Retinal pigment epithelial cell (primary cell): ENCODE data around the gene APOL5.

Experiments
- DNase-seq: peaks from one replicate; pipeline ENCODE4 v3.0.0-alpha.2; 2010; ENCODE audit warnings: low read depth
- H3K4me3 ChIP-seq: 2 replicates; pipeline ENCODE4 v1.5.1; 2011; ENCODE audit warnings: mild to moderate bottlenecking, low read length, control low read depth, moderate library complexity
- CTCF ChIP-seq: conservative IDR thresholded peaks from 2 replicates; pipeline ENCODE4 v1.5.1; 2011; ENCODE audit warnings: low read depth, low read length, control low read depth, inconsistent platforms

The APOL5 gene

DNA sequence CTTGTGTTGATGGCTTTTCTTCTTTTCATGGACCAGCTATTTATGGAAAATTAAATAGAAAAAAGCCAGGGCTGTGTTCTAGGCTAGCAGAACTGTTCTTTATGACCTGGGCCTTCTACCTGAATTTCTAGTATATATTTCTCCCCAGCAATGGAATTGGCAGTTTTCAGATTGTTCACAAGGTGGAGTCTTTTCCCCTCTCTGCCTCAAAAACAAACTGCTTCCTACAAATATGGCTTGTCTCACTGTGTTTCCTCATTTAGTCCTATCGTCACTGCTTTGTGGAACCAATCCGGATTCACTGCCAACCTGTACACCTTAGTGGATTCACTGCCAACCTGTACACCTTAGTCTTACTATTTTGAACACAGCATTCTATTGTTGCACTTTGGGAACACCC, 5.0 kb upstream of the APOL5 start:
- no peak overlapping the region for H3K4me3 ChIP-seq
- DNase-seq: no peak
- TF ChIP-seq CTCF: no peak

- no peak for DNase-seq
Observed at GRCh38 chr22:35719212-35719875, 1.7 kb downstream of the APOL5 start.

DNA sequence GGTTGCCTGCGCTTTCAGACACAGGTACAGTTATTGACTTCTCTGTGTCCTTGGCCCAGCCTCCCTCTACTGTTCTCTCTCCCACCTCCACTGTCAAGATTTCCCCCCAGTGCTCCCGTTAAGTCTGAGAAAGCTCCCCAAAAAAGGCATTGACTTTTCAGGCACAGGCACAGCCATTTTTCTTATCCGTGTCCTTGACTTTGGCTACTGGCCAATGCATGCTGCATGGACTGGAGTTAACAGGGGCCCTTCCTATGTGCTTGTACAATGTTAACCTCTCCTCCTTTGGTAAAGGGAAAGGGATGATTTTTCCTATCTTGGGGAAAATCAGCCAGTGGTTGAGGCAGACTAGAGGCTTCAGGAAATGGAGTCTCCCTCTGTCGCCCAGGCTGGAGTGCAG, 4.3 kb downstream of the APOL5 start:
- DNase-seq: no peak
- no peak for TF ChIP-seq CTCF

More at GRCh38 chr22:35719212-35719875, 1.7 kb downstream of the APOL5 start:
- H3K4me3 ChIP-seq: no peak overlapping the region
- peak; percentile 17 for TF ChIP-seq CTCF

DNA sequence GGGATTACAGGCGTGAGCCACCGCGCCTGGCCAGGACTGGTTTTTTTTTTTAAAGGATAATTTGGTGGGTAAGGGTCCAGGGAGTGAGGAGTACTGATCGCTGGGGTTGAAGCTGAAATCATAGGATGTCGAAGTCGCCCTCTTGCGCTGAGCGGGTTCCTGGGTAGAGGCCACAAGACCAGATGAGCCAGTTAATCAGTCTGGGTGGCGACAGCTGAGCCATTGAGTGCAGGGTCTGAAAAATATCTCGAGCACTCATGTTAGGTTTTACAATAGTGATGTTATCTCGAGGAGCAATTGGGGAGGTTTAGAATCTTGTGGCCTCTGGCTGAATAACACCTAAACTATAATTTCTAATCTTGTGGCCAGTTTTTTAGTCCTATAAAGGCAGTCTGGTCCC, 7.8 kb downstream of the APOL5 start:
- no peak for TF ChIP-seq CTCF
- no peak overlapping the region for H3K4me3 ChIP-seq
- no peak for DNase-seq

More for the DNA sequence above, 4.3 kb downstream of the APOL5 start:
- no peak overlapping the region for H3K4me3 ChIP-seq

DNA sequence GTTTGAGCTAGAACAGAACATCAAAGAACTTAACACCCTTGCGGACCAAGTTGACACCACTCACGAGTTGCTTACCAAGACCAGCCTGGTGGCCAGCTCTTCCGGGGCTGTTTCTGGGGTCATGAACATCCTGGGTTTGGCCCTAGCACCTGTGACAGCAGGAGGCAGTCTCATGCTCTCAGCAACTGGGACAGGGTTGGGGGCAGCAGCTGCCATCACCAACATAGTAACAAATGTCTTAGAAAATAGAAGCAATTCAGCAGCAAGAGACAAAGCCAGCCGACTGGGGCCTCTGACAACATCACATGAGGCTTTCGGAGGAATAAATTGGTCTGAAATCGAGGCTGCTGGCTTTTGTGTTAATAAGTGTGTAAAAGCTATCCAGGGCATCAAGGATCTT, 8.7 kb downstream of the APOL5 start:
- no peak for TF ChIP-seq CTCF
- no peak overlapping the region for H3K4me3 ChIP-seq
- no peak for DNase-seq

- TF ChIP-seq CTCF: no peak
- no peak overlapping the region for H3K4me3 ChIP-seq
- no peak for DNase-seq
Observed at GRCh38 chr22:35726933-35727332, 9.3 kb downstream of the APOL5 start.

DNA sequence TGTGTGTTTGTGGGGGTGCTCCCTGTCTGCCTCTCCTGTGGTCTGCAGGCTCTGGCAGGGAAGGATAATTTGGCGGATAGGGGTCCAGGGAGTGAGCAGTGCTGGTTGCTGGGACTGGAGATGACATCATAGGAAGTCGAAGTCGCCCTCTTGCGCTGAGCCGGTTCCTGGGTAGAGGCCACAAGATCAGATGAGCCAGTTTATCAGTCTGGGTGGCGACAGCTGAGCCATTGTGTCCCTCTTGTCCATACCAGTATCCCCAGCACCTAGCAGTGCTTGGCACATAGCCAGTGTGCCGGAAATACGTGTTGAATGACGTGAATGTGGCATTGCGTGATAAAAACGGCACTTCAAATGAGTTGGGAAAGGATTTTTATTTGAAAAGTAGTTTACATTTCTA, 9.8 kb downstream of the APOL5 start:
- H3K4me3 ChIP-seq: no peak overlapping the region
- no peak for TF ChIP-seq CTCF
- DNase-seq: no peak
